Measurements from ENCODE around the gene NTM.

NTM gene

GRCh38 chr11:131893103-131893890 lies 522.9 kb downstream of the NTM start:
- Histone ChIP-seq H4K8ac (ENCODE audit: low read length) (no peak overlapping the region), H3K79me1 (replicated peaks; ENCODE audit: low read length, poor library complexity, severe bottlenecking) (no peaks in the 10 kb centered on the region), H2BK5ac (ENCODE audit: low read depth, low read length, poor library complexity, severe bottlenecking) (no peak overlapping the region), H3K18ac (ENCODE audit: low read depth in 1 of 2, low read length in 2 of 2) (peak overlapping the region in 1 of 2 experiments; percentile 64), H3K4me1 (ENCODE audit: control insufficient read depth, insufficient read depth, low read depth, low read length) (peaks cover 14% of the 10 kb centered on the region), H3K14ac (ENCODE audit: low read length in 2 of 2) (peak overlapping the region in 1 of 2 experiments; percentile 51), H3K4me3 (ENCODE audit: insufficient read depth in 1 of 2, low read depth in 1 of 2, low read length in 2 of 2) (no peak overlapping the region), H2BK15ac (ENCODE audit: low read depth, poor library complexity, severe bottlenecking) (no peak overlapping the region), H3K4ac (ENCODE audit: low read depth in 1 of 2, low read length in 2 of 2) (no peak overlapping the region), H2BK12ac (ENCODE audit: low read length in 2 of 2) (peak overlapping the region in 1 of 2 experiments; percentile 12), H3K23ac (ENCODE audit: low read length in 2 of 2) (no peak overlapping the region), H2AFZ (ENCODE audit: low read depth, low read length) (no peak overlapping the region), H2AK5ac (ENCODE audit: low read length, severe bottlenecking) (no peak overlapping the region), H3K27me3 (ENCODE audit: control insufficient read depth in 1 of 2, insufficient read depth in 1 of 2, low read length in 2 of 2) (no peaks in the 10 kb centered on the region), H3K9ac (ENCODE audit: low read length) (no peak overlapping the region), H3K36me3 (ENCODE audit: control insufficient read depth in 1 of 2, insufficient read depth in 2 of 2, low read depth in 1 of 2, low read length in 2 of 2) (no peaks in the 10 kb centered on the region), H3K27ac (ENCODE audit: low read length, poor library complexity, severe bottlenecking) (no peak overlapping the region), H3K9me3 (ENCODE audit: control insufficient read depth, low read length) (no peaks in the 10 kb centered on the region), H4K91ac (ENCODE audit: low read length) (no peak overlapping the region), H3K4me2 (ENCODE audit: low read length, poor library complexity, severe bottlenecking) (no peak overlapping the region), H2BK120ac (ENCODE audit: low read depth, low read length) (no peak overlapping the region)
- DNase-seq, result no peak
- whole genome bisulfite sequencing, result 91% methylated on average over 4 of the region's 8 CpGs

- Histone ChIP-seq H2AK5ac (ENCODE audit: low read length, severe bottlenecking) (peak overlapping the region; percentile 29), H2BK5ac (ENCODE audit: low read depth, low read length, poor library complexity, severe bottlenecking) (no peak overlapping the region), H3K18ac (ENCODE audit: low read depth in 1 of 2, low read length in 2 of 2) (no peak overlapping the region), H3K9ac (ENCODE audit: low read length) (no peak overlapping the region), H4K91ac (ENCODE audit: low read length) (no peak overlapping the region), H3K4me2 (ENCODE audit: low read length, poor library complexity, severe bottlenecking) (no peak overlapping the region), H2BK15ac (ENCODE audit: low read depth, poor library complexity, severe bottlenecking) (no peak overlapping the region), H3K4me1 (ENCODE audit: control insufficient read depth, insufficient read depth, low read depth, low read length) (peaks cover 11% of the 10 kb centered on the region), H3K36me3 (ENCODE audit: control insufficient read depth in 1 of 2, insufficient read depth in 2 of 2, low read depth in 1 of 2, low read length in 2 of 2) (no peaks in the 10 kb centered on the region), H3K79me1 (replicated peaks; ENCODE audit: low read length, poor library complexity, severe bottlenecking) (no peaks in the 10 kb centered on the region), H2BK12ac (ENCODE audit: low read length in 2 of 2) (no peak overlapping the region), H2BK120ac (ENCODE audit: low read depth, low read length) (no peak overlapping the region), H3K27ac (ENCODE audit: low read length, poor library complexity, severe bottlenecking) (no peak overlapping the region), H3K4ac (ENCODE audit: low read depth in 1 of 2, low read length in 2 of 2) (peak overlapping the region in 1 of 2 experiments; percentile 15), H2AFZ (ENCODE audit: low read depth, low read length) (no peak overlapping the region), H3K23ac (ENCODE audit: low read length in 2 of 2) (no peak overlapping the region), H3K4me3 (ENCODE audit: insufficient read depth in 1 of 2, low read depth in 1 of 2, low read length in 2 of 2) (no peak overlapping the region), H3K9me3 (ENCODE audit: control insufficient read depth, low read length) (no peaks in the 10 kb centered on the region), H3K27me3 (ENCODE audit: control insufficient read depth in 1 of 2, insufficient read depth in 1 of 2, low read length in 2 of 2) (no peaks in the 10 kb centered on the region), H4K8ac (ENCODE audit: low read length) (no peak overlapping the region), H3K14ac (ENCODE audit: low read length in 2 of 2) (peak overlapping the region in 1 of 2 experiments; percentile 19)
- no peak for DNase-seq
- 100% methylated on average over 5 of the region's 5 CpGs for WGBS
Observed at GRCh38 chr11:131893988-131894387, 523.6 kb downstream of the NTM start.

GRCh38 chr11:131894615-131895544 lies 524.5 kb downstream of the NTM start:
- H2BK12ac ChIP-seq (ENCODE audit: low read length in 2 of 2), result no peak overlapping the region
- no peak overlapping the region for H2AK5ac ChIP-seq (ENCODE audit: low read length, severe bottlenecking)
- H3K36me3 ChIP-seq (ENCODE audit: control insufficient read depth in 1 of 2, insufficient read depth in 2 of 2, low read depth in 1 of 2, low read length in 2 of 2), result no peaks in the 10 kb centered on the region
- no peak overlapping the region for H3K27ac ChIP-seq (ENCODE audit: low read length, poor library complexity, severe bottlenecking)
- H2BK15ac ChIP-seq (ENCODE audit: low read depth, poor library complexity, severe bottlenecking), result no peak overlapping the region
- no peak overlapping the region for H2BK120ac ChIP-seq (ENCODE audit: low read depth, low read length)
- no peak overlapping the region for H3K4ac ChIP-seq (ENCODE audit: low read depth in 1 of 2, low read length in 2 of 2)
- H3K14ac ChIP-seq (ENCODE audit: low read length in 2 of 2), result no peak overlapping the region
- no peak overlapping the region for H3K9ac ChIP-seq (ENCODE audit: low read length)
- no peak overlapping the region for H3K18ac ChIP-seq (ENCODE audit: low read depth in 1 of 2, low read length in 2 of 2)
- H3K23ac ChIP-seq (ENCODE audit: low read length in 2 of 2), result no peak overlapping the region
- no peak overlapping the region for H3K4me3 ChIP-seq (ENCODE audit: insufficient read depth in 1 of 2, low read depth in 1 of 2, low read length in 2 of 2)
- H3K27me3 ChIP-seq (ENCODE audit: control insufficient read depth in 1 of 2, insufficient read depth in 1 of 2, low read length in 2 of 2), result no peaks in the 10 kb centered on the region
- no peak overlapping the region for H2BK5ac ChIP-seq (ENCODE audit: low read depth, low read length, poor library complexity, severe bottlenecking)
- no peaks in the 10 kb centered on the region for H3K9me3 ChIP-seq (ENCODE audit: control insufficient read depth, low read length)
- no peak for DNase-seq
- no peak overlapping the region for H2AFZ ChIP-seq (ENCODE audit: low read depth, low read length)
- 89% methylated on average over 8 of the region's 10 CpGs for WGBS
- H3K4me1 ChIP-seq (ENCODE audit: control insufficient read depth, insufficient read depth, low read depth, low read length), result peaks cover 9% of the 10 kb centered on the region
- H4K91ac ChIP-seq (ENCODE audit: low read length), result no peak overlapping the region
- no peak overlapping the region for H4K8ac ChIP-seq (ENCODE audit: low read length)
- H3K4me2 ChIP-seq (ENCODE audit: low read length, poor library complexity, severe bottlenecking), result no peak overlapping the region
- H3K79me1 ChIP-seq (replicated peaks; ENCODE audit: low read length, poor library complexity, severe bottlenecking), result no peaks in the 10 kb centered on the region

- H2AFZ ChIP-seq (ENCODE audit: low read depth, low read length), result no peak overlapping the region
- no peak overlapping the region for H3K4ac ChIP-seq (ENCODE audit: low read depth in 1 of 2, low read length in 2 of 2)
- H2BK120ac ChIP-seq (ENCODE audit: low read depth, low read length), result no peak overlapping the region
- H2BK12ac ChIP-seq (ENCODE audit: low read length in 2 of 2), result no peak overlapping the region
- no peak overlapping the region for H4K91ac ChIP-seq (ENCODE audit: low read length)
- H3K9ac ChIP-seq (ENCODE audit: low read length), result no peak overlapping the region
- no peak overlapping the region for H3K14ac ChIP-seq (ENCODE audit: low read length in 2 of 2)
- no peak overlapping the region for H3K23ac ChIP-seq (ENCODE audit: low read length in 2 of 2)
- no peaks in the 10 kb centered on the region for H3K36me3 ChIP-seq (ENCODE audit: control insufficient read depth in 1 of 2, insufficient read depth in 2 of 2, low read depth in 1 of 2, low read length in 2 of 2)
- peaks cover 7% of the 10 kb centered on the region for H3K4me1 ChIP-seq (ENCODE audit: control insufficient read depth, insufficient read depth, low read depth, low read length)
- no peak overlapping the region for H3K4me2 ChIP-seq (ENCODE audit: low read length, poor library complexity, severe bottlenecking)
- H3K27ac ChIP-seq (ENCODE audit: low read length, poor library complexity, severe bottlenecking), result no peak overlapping the region
- DNase-seq, result no peak
- H3K27me3 ChIP-seq (ENCODE audit: control insufficient read depth in 1 of 2, insufficient read depth in 1 of 2, low read length in 2 of 2), result no peaks in the 10 kb centered on the region
- no peaks in the 10 kb centered on the region for H3K9me3 ChIP-seq (ENCODE audit: control insufficient read depth, low read length)
- no peaks in the 10 kb centered on the region for H3K79me1 ChIP-seq (replicated peaks; ENCODE audit: low read length, poor library complexity, severe bottlenecking)
- WGBS, result 100% methylated on average over 1 of the region's 2 CpGs
- H2BK15ac ChIP-seq (ENCODE audit: low read depth, poor library complexity, severe bottlenecking), result no peak overlapping the region
- H2AK5ac ChIP-seq (ENCODE audit: low read length, severe bottlenecking), result no peak overlapping the region
- H2BK5ac ChIP-seq (ENCODE audit: low read depth, low read length, poor library complexity, severe bottlenecking), result no peak overlapping the region
- H3K4me3 ChIP-seq (ENCODE audit: insufficient read depth in 1 of 2, low read depth in 1 of 2, low read length in 2 of 2), result no peak overlapping the region
- H4K8ac ChIP-seq (ENCODE audit: low read length), result no peak overlapping the region
- no peak overlapping the region for H3K18ac ChIP-seq (ENCODE audit: low read depth in 1 of 2, low read length in 2 of 2)
Observed at GRCh38 chr11:131895865-131896264, 525.5 kb downstream of the NTM start.

Data from mesenchymal stem cell (in vitro differentiated cells and primary cell).